Neural cell (in vitro differentiated cells): ENCODE data around the gene TEFM. TPM values are rescaled to one million over a fixed set of nuclear protein-coding genes. Genes with fewer than 3 reads are reported as not detected.

Experiments
- H2AFZ ChIP-seq: fragments of 200-600, 300-800 bp; sonication (generic), shearing (Covaris generic); 2 replicates; pipeline ENCODE4 v1.6.0; 2014; ENCODE audit warnings: low read depth, mild to moderate bottlenecking, antibody characterized with exemption, low read length, moderate library complexity
- H3F3A ChIP-seq: fragments of 200-600 bp; shearing (Covaris generic); 2 replicates; pipeline ENCODE4 v1.6.1; 2016; ENCODE audit warnings: mild to moderate bottlenecking, moderate library complexity, mixed read lengths, antibody characterized with exemption, low read length; ENCODE audit not compliant: insufficient read depth, poor library complexity, severe bottlenecking
- H3K27ac ChIP-seq: fragments of 200-600, 300-800 bp; sonication (generic), shearing (Covaris generic); 2 replicates; pipeline ENCODE4 v1.5.1; 2014; ENCODE audit warnings: mild to moderate bottlenecking, low read length, moderate library complexity
- H3K27me3 ChIP-seq: fragments of 300-800, 200-600 bp; sonication (generic), shearing (Covaris generic); 2 replicates; pipeline ENCODE4 v1.6.0; 2014; ENCODE audit warnings: mild to moderate bottlenecking, low read depth, low read length, moderate library complexity; ENCODE audit not compliant: insufficient read depth
- H3K36me3 ChIP-seq: fragments of 300-800, 200-600 bp; sonication (generic), shearing (Covaris generic); 2 replicates; pipeline ENCODE4 v1.5.1; 2014; ENCODE audit warnings: mild to moderate bottlenecking, antibody characterized with exemption, low read length, moderate library complexity; ENCODE audit not compliant: insufficient read depth
- H3K4me2 ChIP-seq: fragments of 300-800, 200-600 bp; sonication (generic), shearing (Covaris generic); 2 replicates; pipeline ENCODE4 v1.6.0; 2014; ENCODE audit warnings: mild to moderate bottlenecking, low read length
- H3K4me3 ChIP-seq: fragments of 300-800, 200-600 bp; sonication (generic), shearing (Covaris generic); 2 replicates; pipeline ENCODE4 v1.5.1; 2014; ENCODE audit warnings: mild to moderate bottlenecking, low read length, moderate library complexity
- H3K79me2 ChIP-seq: fragments of 200-600 bp; shearing (Covaris generic); replicated peaks from 2 replicates; pipeline ENCODE4 v1.6.0; 2014; ENCODE audit warnings: mild to moderate bottlenecking, low read length, moderate library complexity; ENCODE audit not compliant: insufficient read depth
- H3K9ac ChIP-seq: fragments of 300-800, 200-600 bp; sonication (generic), shearing (Covaris generic); 2 replicates; pipeline ENCODE4 v1.6.1; 2016; ENCODE audit warnings: mild to moderate bottlenecking, low read length, mixed read lengths
- H3K9me2 ChIP-seq: fragments of 200-600 bp; shearing (Covaris generic); 2 replicates; pipeline ENCODE4 v1.6.1; 2016; ENCODE audit warnings: mild to moderate bottlenecking, low read length, mixed read lengths; ENCODE audit not compliant: insufficient read depth
- H3K9me3 ChIP-seq: fragments of 200-600, 300-800 bp; sonication (generic), shearing (Covaris generic); 2 replicates; pipeline ENCODE4 v1.6.1; 2016; ENCODE audit warnings: mild to moderate bottlenecking, mixed run types, low read length, moderate library complexity, mixed read lengths
- H4K20me1 ChIP-seq: fragments of 200-600 bp; shearing (Covaris generic); 2 replicates; pipeline ENCODE4 v1.6.1; 2016; ENCODE audit warnings: mild to moderate bottlenecking, mixed run types; ENCODE audit not compliant: insufficient read depth
- CTCF ChIP-seq: fragments of 450-650 bp; IDR thresholded peaks from 2 replicates; pipeline ENCODE4 v1.5.1; 2014; ENCODE audit warnings: antibody characterized with exemption, mild to moderate bottlenecking, moderate library complexity; ENCODE audit not compliant: poor library complexity, severe bottlenecking
- EP300 ChIP-seq: fragments of 450-650 bp; conservative IDR thresholded peaks from 2 replicates; pipeline ENCODE4 v1.6.1; 2014; ENCODE audit warnings: antibody characterized with exemption, mild to moderate bottlenecking, moderate library complexity; ENCODE audit not compliant: poor library complexity, severe bottlenecking
- EZH2 ChIP-seq: fragments of 200-600, 300-800 bp; shearing (Covaris generic), sonication (generic); IDR thresholded peaks from 2 replicates; pipeline ENCODE4 v1.6.1; 2014; ENCODE audit warnings: antibody characterized with exemption, low read length, borderline replicate concordance, mild to moderate bottlenecking; ENCODE audit not compliant: insufficient read depth, poor library complexity, severe bottlenecking
- MXI1 ChIP-seq: fragments of 450-650 bp; conservative IDR thresholded peaks from 2 replicates; pipeline ENCODE4 v1.6.1; 2014; ENCODE audit warnings: antibody characterized with exemption, mild to moderate bottlenecking; ENCODE audit not compliant: poor library complexity, severe bottlenecking
- POLR2AphosphoS5 ChIP-seq: IDR thresholded peaks from 2 replicates; pipeline ENCODE4 v1.6.1; 2012
- RAD21 ChIP-seq: fragments of 450-650 bp; conservative IDR thresholded peaks from 2 replicates; pipeline ENCODE4 v1.6.1; 2014; ENCODE audit warnings: antibody characterized with exemption, mild to moderate bottlenecking, moderate library complexity
- REST ChIP-seq: IDR thresholded peaks from 2 replicates; pipeline ENCODE4 v1.6.1; 2012; ENCODE audit warnings: borderline replicate concordance
- SMC3 ChIP-seq: fragments of 450-650 bp; conservative IDR thresholded peaks from 2 replicates; pipeline ENCODE4 v1.6.1; 2014; ENCODE audit warnings: antibody characterized with exemption, mild to moderate bottlenecking, moderate library complexity; ENCODE audit not compliant: poor library complexity
- TAF1 ChIP-seq: IDR thresholded peaks from 2 replicates; pipeline ENCODE4 v1.6.1; 2012; ENCODE audit warnings: low read depth
- polyA plus RNA-seq: library from polyadenylated mRNA; depleted of rRNA; stranded (reverse); fragments of >200 nt; gene quantifications from 2 replicates; pipeline ENCODE4 v1.2.3, GENCODE V29; 2014

Gene TEFM
- polyA plus RNA-seq, 1 donor from 2014 or later: 15.2 TPM

GRCh38 chr17:30926516-30926915 is 20.5 kb upstream of the TEFM start:
- no peak for TF ChIP-seq TAF1
- no peak for TF ChIP-seq POLR2AphosphoS5
- no peak for TF ChIP-seq EP300
- no peak for TF ChIP-seq SMC3
- TF ChIP-seq REST: no peak
- no peak for TF ChIP-seq EZH2
- TF ChIP-seq CTCF: no peak
- no peak for TF ChIP-seq RAD21
- no peak for TF ChIP-seq MXI1
- Histone ChIP-seq H3K9me2 (no peaks in the 10 kb centered on the region), H3K79me2 (no peaks in the 10 kb centered on the region), H3K9me3 (no peaks in the 10 kb centered on the region), H3K4me3 (no peak overlapping the region), H3K27ac (no peak overlapping the region), H2AFZ (no peak overlapping the region), H3K4me2 (no peak overlapping the region), H3F3A (no peaks in the 10 kb centered on the region), H3K36me3 (no peaks in the 10 kb centered on the region), H3K27me3 (peaks cover 32% of the 10 kb centered on the region), H3K9ac (no peak overlapping the region), H4K20me1 (no peaks in the 10 kb centered on the region)

GRCh38 chr17:30924341-30924740 is 18.3 kb upstream of the TEFM start:
- H3K27ac ChIP-seq: no peak overlapping the region
- peaks cover 48% of the 10 kb centered on the region for H3K27me3 ChIP-seq
- H3F3A ChIP-seq: no peaks in the 10 kb centered on the region
- H2AFZ ChIP-seq: no peak overlapping the region
- H3K36me3 ChIP-seq: no peaks in the 10 kb centered on the region
- no peaks in the 10 kb centered on the region for H3K9me2 ChIP-seq
- no peaks in the 10 kb centered on the region for H3K9me3 ChIP-seq
- H3K9ac ChIP-seq: no peak overlapping the region
- H4K20me1 ChIP-seq: no peaks in the 10 kb centered on the region
- no peak overlapping the region for H3K4me2 ChIP-seq
- TF ChIP-seq RAD21: no peak
- TF ChIP-seq CTCF: no peak
- TF ChIP-seq SMC3: no peak
- no peak for TF ChIP-seq EZH2
- no peak for TF ChIP-seq REST
- no peak for TF ChIP-seq POLR2AphosphoS5
- TF ChIP-seq EP300: no peak
- TF ChIP-seq TAF1: no peak
- TF ChIP-seq MXI1: no peak
- no peaks in the 10 kb centered on the region for H3K79me2 ChIP-seq
- H3K4me3 ChIP-seq: no peak overlapping the region
